ENCODE results near the gene RASL11B. TPM values are rescaled to one million over a fixed set of nuclear protein-coding genes. Genes with fewer than 3 reads are reported as not detected.

RASL11B gene
- total and polyA plus RNA-seq, 2 of the 13 experiments (the other 11 are each of a cell fraction or from before 2014, with no cell fraction given): 0.07 to 0.20 TPM

DNA sequence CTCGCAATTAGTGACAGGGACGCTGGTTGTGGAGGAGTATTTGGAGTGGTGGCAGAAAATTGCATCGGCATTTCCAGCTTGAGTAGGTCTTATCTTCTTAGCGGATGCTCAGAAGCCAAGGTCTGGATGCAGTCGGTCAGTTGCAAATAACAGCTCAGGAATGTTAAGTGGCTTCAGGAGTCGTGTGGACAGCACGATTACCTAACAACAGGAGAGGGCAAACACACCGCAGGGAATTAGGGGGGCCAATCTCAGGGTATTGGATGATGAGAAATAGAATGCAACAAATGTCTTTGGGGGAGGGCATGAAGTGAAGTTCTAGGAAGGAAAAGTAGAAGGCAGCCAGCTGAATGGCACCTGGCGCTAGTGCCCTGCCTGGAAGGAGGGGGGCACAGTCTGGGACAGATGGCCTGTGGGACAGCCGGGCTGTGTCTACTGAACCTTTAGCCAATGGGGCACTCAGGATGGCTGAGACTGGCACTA lies 11.8 kb downstream of the RASL11B start (continued):
- TF ChIP-seq MTF2 (CRISPR knock-in tag; IDR thresholded peaks at IDR 0.05; ENCODE audit: borderline replicate concordance) (no peak), PAWR (CRISPR knock-in tag; IDR thresholded peaks at IDR 0.05; ENCODE audit: borderline replicate concordance) (no peak), MZF1 (CRISPR knock-in tag; IDR thresholded peaks at IDR 0.05; ENCODE audit: borderline replicate concordance) (no peak), SRSF4 (IDR thresholded peaks at IDR 0.05; ENCODE audit: low read depth, low read length, poor library complexity, severe bottlenecking) (no peak), ZNF24 (IDR thresholded peaks at IDR 0.05) (no peak), KDM5A (IDR thresholded peaks at IDR 0.05; ENCODE audit: borderline replicate concordance, low read length) (no peak)
- TF ChIP-seq, protein P1, sequence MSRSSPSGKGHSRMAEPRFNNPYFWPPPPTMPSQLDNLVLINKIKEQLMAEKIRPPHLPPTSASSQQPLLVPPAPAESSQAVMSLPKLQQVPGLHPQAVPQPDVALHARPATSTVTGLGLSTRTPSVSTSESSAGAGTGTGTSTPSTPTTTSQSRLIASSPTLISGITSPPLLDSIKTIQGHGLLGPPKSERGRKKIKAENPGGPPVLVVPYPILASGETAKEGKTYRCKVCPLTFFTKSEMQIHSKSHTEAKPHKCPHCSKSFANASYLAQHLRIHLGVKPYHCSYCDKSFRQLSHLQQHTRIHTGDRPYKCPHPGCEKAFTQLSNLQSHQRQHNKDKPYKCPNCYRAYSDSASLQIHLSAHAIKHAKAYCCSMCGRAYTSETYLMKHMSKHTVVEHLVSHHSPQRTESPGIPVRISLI (CRISPR knock-in tag; IDR thresholded peaks at IDR 0.05; ENCODE audit: borderline replicate concordance): no peak
- TF ChIP-seq, protein P2, sequence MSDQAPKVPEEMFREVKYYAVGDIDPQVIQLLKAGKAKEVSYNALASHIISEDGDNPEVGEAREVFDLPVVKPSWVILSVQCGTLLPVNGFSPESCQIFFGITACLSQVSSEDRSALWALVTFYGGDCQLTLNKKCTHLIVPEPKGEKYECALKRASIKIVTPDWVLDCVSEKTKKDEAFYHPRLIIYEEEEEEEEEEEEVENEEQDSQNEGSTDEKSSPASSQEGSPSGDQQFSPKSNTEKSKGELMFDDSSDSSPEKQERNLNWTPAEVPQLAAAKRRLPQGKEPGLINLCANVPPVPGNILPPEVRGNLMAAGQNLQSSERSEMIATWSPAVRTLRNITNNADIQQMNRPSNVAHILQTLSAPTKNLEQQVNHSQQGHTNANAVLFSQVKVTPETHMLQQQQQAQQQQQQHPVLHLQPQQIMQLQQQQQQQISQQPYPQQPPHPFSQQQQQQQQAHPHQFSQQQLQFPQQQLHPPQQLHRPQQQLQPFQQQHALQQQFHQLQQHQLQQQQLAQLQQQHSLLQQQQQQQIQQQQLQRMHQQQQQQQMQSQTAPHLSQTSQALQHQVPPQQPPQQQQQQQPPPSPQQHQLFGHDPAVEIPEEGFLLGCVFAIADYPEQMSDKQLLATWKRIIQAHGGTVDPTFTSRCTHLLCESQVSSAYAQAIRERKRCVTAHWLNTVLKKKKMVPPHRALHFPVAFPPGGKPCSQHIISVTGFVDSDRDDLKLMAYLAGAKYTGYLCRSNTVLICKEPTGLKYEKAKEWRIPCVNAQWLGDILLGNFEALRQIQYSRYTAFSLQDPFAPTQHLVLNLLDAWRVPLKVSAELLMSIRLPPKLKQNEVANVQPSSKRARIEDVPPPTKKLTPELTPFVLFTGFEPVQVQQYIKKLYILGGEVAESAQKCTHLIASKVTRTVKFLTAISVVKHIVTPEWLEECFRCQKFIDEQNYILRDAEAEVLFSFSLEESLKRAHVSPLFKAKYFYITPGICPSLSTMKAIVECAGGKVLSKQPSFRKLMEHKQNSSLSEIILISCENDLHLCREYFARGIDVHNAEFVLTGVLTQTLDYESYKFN (CRISPR knock-in tag; conservative IDR thresholded peaks at IDR 0.05): no peak

All from HepG2 (cell line).